RWPE2 (cell line): ENCODE measurements around the gene LSR.
A peak's percentile ranks its signal among the peaks of the same experiment; 100 is the strongest.
"Not testable (repeated sequence)": the region's sequence is repeated elsewhere in the genome, so short reads cannot be mapped to it uniquely, and the experiment has no call there.

ENCODE experiments used
- ATAC-seq: fragments of 200-7000 bp; cut with Tn5 transposase; 3 replicates; pipeline ENCODE4 v1.9.1; 2021; ENCODE audit warnings: low read depth
- DNase-seq: peaks from one replicate; pipeline ENCODE4 v3.0.0-alpha.2; 2020; ENCODE audit warnings: low spot score
- H3K27ac ChIP-seq: fragments of 450-650 bp; 2 replicates; pipeline ENCODE4 v1.5.1; 2017; ENCODE audit warnings: mild to moderate bottlenecking; ENCODE audit not compliant: poor library complexity, severe bottlenecking
- H3K27me3 ChIP-seq: fragments of 250-450 bp; sonication (Bioruptor Pico); 2 replicates; pipeline ENCODE4 v1.5.1; 2021; ENCODE audit warnings: mild to moderate bottlenecking, moderate library complexity; ENCODE audit not compliant: insufficient read depth, poor library complexity, severe bottlenecking
- H3K36me3 ChIP-seq: fragments of 250-450 bp; sonication (Bioruptor Pico); 2 replicates; pipeline ENCODE4 v1.5.1; 2020; ENCODE audit warnings: low read depth, mild to moderate bottlenecking, moderate library complexity
- H3K4me1 ChIP-seq: fragments of 250-450 bp; sonication (Bioruptor Pico); 2 replicates; pipeline ENCODE4 v1.5.1; 2021; ENCODE audit warnings: mild to moderate bottlenecking, moderate library complexity; ENCODE audit not compliant: insufficient read depth, poor library complexity, severe bottlenecking
- H3K4me3 ChIP-seq: fragments of 250-450 bp; sonication (Bioruptor Pico); 2 replicates; pipeline ENCODE4 v1.5.1; 2021; ENCODE audit warnings: mild to moderate bottlenecking, moderate library complexity; ENCODE audit not compliant: severe bottlenecking
- H3K9me3 ChIP-seq: fragments of 250-450 bp; sonication (Bioruptor Pico); 2 replicates; pipeline ENCODE4 v1.5.1; 2021; ENCODE audit warnings: mild to moderate bottlenecking, moderate library complexity; ENCODE audit not compliant: severe bottlenecking
- CTCF ChIP-seq: fragments of 450-650 bp; IDR thresholded peaks from one replicate; pipeline ENCODE4 v1.5.1; 2017; ENCODE audit warnings: mild to moderate bottlenecking, moderate library complexity; ENCODE audit not compliant: poor library complexity, severe bottlenecking

The LSR gene

GRCh38 chr19:35236638-35237400 is 12.0 kb upstream of the LSR start:
- no peak for DNase-seq
- H3K4me3 ChIP-seq = no peak overlapping the region
- H3K9me3 ChIP-seq = peaks cover 4% of the 10 kb centered on the region
- no peaks in the 10 kb centered on the region for H3K36me3 ChIP-seq
- no peak overlapping the region for H3K27ac ChIP-seq
- no peaks in the 10 kb centered on the region for H3K4me1 ChIP-seq
- H3K27me3 ChIP-seq = peaks cover 4% of the 10 kb centered on the region
- peak; percentile 7 for TF ChIP-seq CTCF
- ATAC-seq = no peak

DNA sequence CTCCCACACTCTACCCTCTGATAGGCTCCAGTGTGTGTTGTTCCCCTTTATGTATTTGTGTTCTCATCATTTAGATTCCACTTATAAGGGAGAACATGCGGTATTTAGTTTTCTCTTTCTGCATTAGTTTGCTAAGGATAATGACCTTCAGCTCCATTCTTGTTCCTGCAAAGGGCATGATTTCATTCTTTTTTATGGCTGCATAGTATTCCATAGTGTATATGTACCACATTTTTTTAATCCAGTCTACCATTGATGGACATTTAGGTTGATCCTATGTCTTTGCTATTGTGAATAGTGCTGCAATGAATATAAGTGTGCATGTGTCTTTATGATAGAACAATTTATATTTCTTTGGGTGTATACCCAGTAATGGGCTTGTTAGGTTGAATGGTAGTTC is 9.2 kb upstream of the LSR start:
- H3K4me3 ChIP-seq, H3K9me3 ChIP-seq, H3K27ac ChIP-seq, ATAC-seq, H3K36me3 ChIP-seq, H3K27me3 ChIP-seq, H3K4me1 ChIP-seq, DNase-seq: not testable (repeated sequence)

GRCh38 chr19:35240327-35240726 is 8.5 kb upstream of the LSR start:
- no peak for ATAC-seq
- H3K4me1 ChIP-seq = no peaks in the 10 kb centered on the region
- H3K36me3 ChIP-seq = no peaks in the 10 kb centered on the region
- H3K27me3 ChIP-seq = peaks cover 7% of the 10 kb centered on the region
- H3K9me3 ChIP-seq = peaks cover 7% of the 10 kb centered on the region
- H3K27ac ChIP-seq = no peak overlapping the region
- H3K4me3 ChIP-seq = no peak overlapping the region
- DNase-seq = no peak
- no peak for TF ChIP-seq CTCF

DNA sequence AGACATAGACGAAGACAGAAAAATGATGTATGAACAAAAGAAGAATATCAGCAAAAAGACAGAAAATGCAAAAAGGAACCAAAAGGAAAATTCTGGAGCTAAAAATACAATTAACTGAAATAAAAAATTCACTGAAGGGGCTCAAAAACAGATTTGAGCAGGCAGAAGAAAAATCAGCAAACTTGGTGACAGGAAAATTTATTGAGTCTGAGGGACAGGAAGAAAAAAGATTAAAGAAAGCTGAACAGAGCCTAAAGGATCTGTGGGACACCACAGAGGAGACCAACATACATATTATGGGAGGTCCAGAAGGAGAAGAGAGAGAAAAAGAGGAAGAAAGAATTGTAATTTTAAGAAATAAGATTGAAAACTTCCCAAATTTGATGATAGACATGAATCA is 7.4 kb upstream of the LSR start:
- Histone ChIP-seq H3K4me3 (no peak overlapping the region), H3K36me3 (no peaks in the 10 kb centered on the region), H3K9me3 (peaks cover 7% of the 10 kb centered on the region), H3K27me3 (peaks cover 7% of the 10 kb centered on the region), H3K27ac (no peak overlapping the region), H3K4me1 (no peaks in the 10 kb centered on the region)
- DNase-seq (no peak), ATAC-seq (no peak)
- TF ChIP-seq CTCF = no peak

DNA sequence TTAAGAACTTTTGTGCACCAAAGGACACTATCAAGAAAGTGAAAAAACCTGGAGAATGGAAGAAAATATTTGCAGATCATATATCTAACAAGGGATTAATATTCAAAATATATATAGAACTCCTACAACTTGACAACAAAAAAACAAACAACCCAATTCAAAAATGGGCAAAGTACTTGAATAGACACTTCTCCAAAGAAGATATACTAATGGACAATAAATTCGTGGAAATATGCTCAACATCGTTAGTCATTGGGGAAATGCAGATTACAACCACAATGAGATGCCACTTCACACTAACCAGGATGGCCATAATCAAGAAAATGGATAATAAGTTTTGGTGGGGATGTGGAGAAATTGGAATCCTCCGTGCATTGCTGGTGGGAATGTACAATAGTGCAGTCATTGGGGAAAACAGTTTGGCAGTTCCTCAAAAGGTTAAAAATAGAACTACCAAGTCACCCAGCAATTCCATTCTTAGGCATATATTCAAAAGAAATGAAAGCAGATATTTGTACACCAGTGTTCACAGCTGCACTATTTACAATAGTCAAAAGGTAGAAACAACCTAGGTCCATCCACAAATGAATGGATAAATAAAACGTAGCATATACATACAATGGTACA is 2.2 kb upstream of the LSR start:
- no peak for TF ChIP-seq CTCF
- Histone ChIP-seq H3K4me3 (no peak overlapping the region), H3K27me3 (peaks cover 5% of the 10 kb centered on the region), H3K4me1 (no peaks in the 10 kb centered on the region), H3K36me3 (peaks cover 11% of the 10 kb centered on the region), H3K9me3 (peaks cover 5% of the 10 kb centered on the region), H3K27ac (no peak overlapping the region)
- no peak for DNase-seq
- ATAC-seq = no peak
